Sigmoid colon (tissue), 7 donors: ENCODE results near the gene GRIK3. TPM values are rescaled to one million over a fixed set of nuclear protein-coding genes. Genes with fewer than 3 reads are reported as not detected.

Experiments used
- DNase-seq: peaks from one replicate; pipeline ENCODE4 v3.0.0-alpha.2; 2019
- H3K27ac ChIP-seq, 4 donors: fragments of 200-600 bp; sonication (generic); one replicate each; pipeline ENCODE4 v1.5.1; 2016 to 2019; ENCODE audit warnings: mild to moderate bottlenecking in 1 of 4
- H3K27me3 ChIP-seq, 3 donors: fragments of 200-600 bp; sonication (generic); one replicate each; pipeline ENCODE4 v1.5.1; 2019; ENCODE audit warnings: mild to moderate bottlenecking in 1 of 3
- H3K36me3 ChIP-seq, 4 donors: fragments of 200-600 bp; sonication (generic); one replicate each; pipeline ENCODE4 v1.5.1; 2016 to 2019
- H3K4me1 ChIP-seq, 4 donors: fragments of 200-600 bp; sonication (generic); one replicate each; pipeline ENCODE4 v1.5.1; 2017 to 2019
- H3K4me3 ChIP-seq, 4 donors: fragments of 200-600 bp; sonication (generic); one replicate each; pipeline ENCODE4 v1.5.1; 2017 to 2019; ENCODE audit warnings: mild to moderate bottlenecking in 2 of 4, moderate library complexity in 1 of 4
- H3K9me3 ChIP-seq, 4 donors: fragments of 200-600 bp in 3 of 4; sonication (generic) in 3 of 4; one replicate each; pipeline versions ENCODE4 v1.5.1 to v1.6.1; 2013 to 2019
- EP300 ChIP-seq, 4 donors: sonication (generic); formaldehyde crosslinking; IDR thresholded peaks; one replicate each; pipeline ENCODE4 v1.6.1; 2017; ENCODE audit warnings: antibody characterized with exemption in 4 of 4
- POLR2A ChIP-seq, 2 donors: fragments of 450-650 bp; IDR thresholded peaks; one replicate each; pipeline ENCODE4 v1.6.1; 2016; ENCODE audit warnings: antibody characterized with exemption in 2 of 2, mild to moderate bottlenecking in 2 of 2, moderate library complexity in 2 of 2
- POLR2AphosphoS5 ChIP-seq, 4 donors: sonication (generic); formaldehyde crosslinking; IDR thresholded peaks; one replicate each; pipeline ENCODE4 v1.6.1; 2017; ENCODE audit warnings: antibody characterized with exemption in 4 of 4
- WGBS, 2 donors: extraction: QIAGEN DNeasy Blood & Tissue Kit; methylation state at CpG; one replicate each; pipeline ENCODE4 v1.1.7; 2013; 5-methylcytosine and 5-hydroxymethylcytosine counted together
- intact Hi-C: fragments of 100-400 bp; cut with DNase I; formaldehyde crosslinking; loops from one replicate; pipeline ENCODE4 v1.15.1; 2023
- polyA plus RNA-seq, 3 donors: library from polyadenylated mRNA; stranded (reverse); fragments of 200-250 nt; gene quantifications; one replicate each; pipeline ENCODE4 v1.2.3, GENCODE V29; 2013
- total RNA-seq, 4 donors: library from RNA; depleted of rRNA; stranded (reverse); fragments of >200 nt; gene quantifications; one replicate each; pipeline ENCODE4 v1.1.0, GENCODE V29; 2016
- TF ChIP-seq, protein P1 (sequence below), 4 experiments: fragments of 450-650 bp in 3 of 4; fragments of 200-600 bp in 1 of 4; IDR thresholded peaks; one replicate each; pipeline ENCODE4 v1.5.1; 2016 to 2019; ENCODE audit warnings: antibody characterized with exemption in 4 of 4, mild to moderate bottlenecking in 3 of 4, moderate library complexity in 2 of 4
- donor health status: healthy with polysubstance abuse.
- donor health status: Bipolar disorder and iron deficiency.
- donor health status: healthy.

GRIK3 gene
- total and polyA plus RNA-seq, 7 donors = 0.60 to 7.1 (median 3.4) TPM; not detected in 1

DNA sequence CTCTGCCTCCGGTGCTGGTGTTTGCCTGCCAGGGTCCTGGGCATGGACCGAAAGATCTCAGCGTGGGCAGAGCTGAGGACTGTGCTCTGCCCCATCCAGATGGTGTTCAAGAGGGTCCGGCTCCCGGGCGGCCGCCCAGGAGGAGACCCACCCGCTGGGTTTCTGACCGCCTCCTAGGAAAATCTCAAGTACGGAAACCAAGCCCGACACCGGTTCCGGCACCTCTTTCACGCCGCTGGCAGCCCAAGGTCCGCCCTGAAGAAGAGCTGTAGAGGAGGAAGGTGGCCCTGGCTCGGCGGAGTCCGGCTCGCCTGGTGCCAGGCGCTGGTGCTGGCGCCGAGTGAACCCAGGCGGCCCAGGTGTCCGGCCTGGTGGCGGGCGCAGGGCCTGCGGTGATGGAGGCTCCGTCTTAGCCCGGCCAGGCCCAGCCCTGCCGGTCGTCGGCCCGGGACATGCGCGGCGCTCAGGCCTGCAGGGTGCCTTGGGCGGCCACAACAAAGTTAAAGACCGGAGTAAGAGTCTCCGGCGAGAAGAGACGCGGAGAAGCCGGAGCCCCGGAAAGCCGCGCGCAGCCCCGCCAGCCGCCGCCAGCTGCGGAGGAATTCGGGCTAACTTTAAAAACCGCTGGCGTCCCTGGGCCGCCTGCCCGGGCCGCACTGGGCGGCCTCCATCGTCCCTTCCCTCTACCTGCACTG, 1.5 kb downstream of the GRIK3 start:
- no peak for TF ChIP-seq EP300 (IDR thresholded peaks at IDR 0.05)
- no peak for TF ChIP-seq POLR2AphosphoS5 (IDR thresholded peaks at IDR 0.05)
- Histone ChIP-seq H3K9me3 (no peaks in the 10 kb centered on the region), H3K36me3 (no peaks in the 10 kb centered on the region), H3K4me3 (peak overlapping the region; percentile 8 to 40 (median 31)), H3K27ac (peak overlapping the region in 2 of 4 donors; percentile 34 to 49), H3K4me1 (peaks cover 0 to 36% (median 20%) of the 10 kb centered on the region in 4 donors), H3K27me3 (peaks cover 45 to 99% (median 61%) of the 10 kb centered on the region in 3 donors)
- DNase-seq = no peak
- intact Hi-C loops = no loop called here
- 3 to 15% methylated on average over 60 of the region's 60 CpGs for WGBS, 2 donors

DNA sequence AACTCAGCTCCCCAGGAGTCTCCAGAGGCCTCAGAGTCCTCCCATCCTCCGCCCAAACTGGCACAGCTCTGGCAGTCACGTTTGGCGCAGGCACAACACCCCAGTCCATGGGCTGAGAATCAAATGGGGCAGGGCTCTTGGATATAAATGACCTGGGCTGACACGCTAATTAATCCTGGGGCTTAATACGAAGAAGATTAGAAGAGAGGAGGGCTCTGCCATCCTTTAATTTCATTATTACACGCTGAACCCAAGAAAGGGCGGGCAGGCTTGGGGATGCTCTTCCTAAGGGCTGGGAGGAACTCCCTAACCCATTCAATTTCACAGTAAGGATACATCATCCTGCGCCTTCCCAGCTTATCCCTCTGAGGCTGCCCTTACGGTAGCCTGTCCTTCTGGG, 2.4 kb downstream of the GRIK3 start:
- H3K4me3 ChIP-seq = peak overlapping the region in 1 of 4 donors; percentile 30
- no peak for DNase-seq
- no peaks in the 10 kb centered on the region for H3K9me3 ChIP-seq
- no peaks in the 10 kb centered on the region for H3K36me3 ChIP-seq
- H3K27me3 ChIP-seq = peaks cover 41 to 99% (median 61%) of the 10 kb centered on the region in 3 donors
- no peak overlapping the region for H3K27ac ChIP-seq
- H3K4me1 ChIP-seq = peaks cover 0 to 35% (median 20%) of the 10 kb centered on the region in 4 donors
- TF ChIP-seq POLR2AphosphoS5 (IDR thresholded peaks at IDR 0.05) = no peak
- TF ChIP-seq, protein P1, sequence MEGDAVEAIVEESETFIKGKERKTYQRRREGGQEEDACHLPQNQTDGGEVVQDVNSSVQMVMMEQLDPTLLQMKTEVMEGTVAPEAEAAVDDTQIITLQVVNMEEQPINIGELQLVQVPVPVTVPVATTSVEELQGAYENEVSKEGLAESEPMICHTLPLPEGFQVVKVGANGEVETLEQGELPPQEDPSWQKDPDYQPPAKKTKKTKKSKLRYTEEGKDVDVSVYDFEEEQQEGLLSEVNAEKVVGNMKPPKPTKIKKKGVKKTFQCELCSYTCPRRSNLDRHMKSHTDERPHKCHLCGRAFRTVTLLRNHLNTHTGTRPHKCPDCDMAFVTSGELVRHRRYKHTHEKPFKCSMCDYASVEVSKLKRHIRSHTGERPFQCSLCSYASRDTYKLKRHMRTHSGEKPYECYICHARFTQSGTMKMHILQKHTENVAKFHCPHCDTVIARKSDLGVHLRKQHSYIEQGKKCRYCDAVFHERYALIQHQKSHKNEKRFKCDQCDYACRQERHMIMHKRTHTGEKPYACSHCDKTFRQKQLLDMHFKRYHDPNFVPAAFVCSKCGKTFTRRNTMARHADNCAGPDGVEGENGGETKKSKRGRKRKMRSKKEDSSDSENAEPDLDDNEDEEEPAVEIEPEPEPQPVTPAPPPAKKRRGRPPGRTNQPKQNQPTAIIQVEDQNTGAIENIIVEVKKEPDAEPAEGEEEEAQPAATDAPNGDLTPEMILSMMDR (IDR thresholded peaks at IDR 0.05) = no peak
- no peak for TF ChIP-seq EP300 (IDR thresholded peaks at IDR 0.05)
- TF ChIP-seq POLR2A (IDR thresholded peaks at IDR 0.05) = no peak
- intact Hi-C loops = no loop called here
- 36 to 41% methylated on average over 9 of the region's 9 CpGs for WGBS, 2 donors

DNA sequence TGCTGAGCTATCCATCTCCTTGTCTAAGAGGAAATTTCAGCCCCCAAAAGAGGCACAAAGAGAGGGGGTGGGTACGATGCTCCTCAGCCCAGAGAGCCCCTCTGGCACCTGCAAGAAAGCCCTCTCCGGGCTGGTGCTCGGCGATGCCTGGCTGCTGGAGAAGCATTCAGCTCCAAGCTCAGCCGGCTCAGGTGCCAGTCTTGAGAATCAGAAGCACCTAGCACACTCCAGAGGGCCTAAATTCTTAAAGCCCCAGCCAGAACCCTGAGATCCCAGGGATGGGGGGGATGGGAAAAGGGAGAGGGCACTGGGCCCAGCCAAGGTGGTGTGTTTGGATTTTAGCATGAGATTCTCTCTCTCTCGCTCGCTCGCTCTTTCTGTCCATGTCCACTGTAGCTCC, 2.9 kb downstream of the GRIK3 start:
- TF ChIP-seq POLR2A (IDR thresholded peaks at IDR 0.05) (no peak), POLR2AphosphoS5 (IDR thresholded peaks at IDR 0.05) (no peak), EP300 (IDR thresholded peaks at IDR 0.05) (no peak)
- TF ChIP-seq, protein P1 (IDR thresholded peaks at IDR 0.05) = no peak
- Histone ChIP-seq H3K27me3 (peaks cover 41 to 99% (median 61%) of the 10 kb centered on the region in 3 donors), H3K27ac (no peak overlapping the region), H3K4me1 (peaks cover 0 to 31% (median 20%) of the 10 kb centered on the region in 4 donors), H3K9me3 (no peaks in the 10 kb centered on the region), H3K36me3 (no peaks in the 10 kb centered on the region), H3K4me3 (no peak overlapping the region)
- intact Hi-C loops = no loop called here
- 54 to 67% methylated on average over 8 of the region's 8 CpGs for WGBS, 2 donors
- no peak for DNase-seq

DNA sequence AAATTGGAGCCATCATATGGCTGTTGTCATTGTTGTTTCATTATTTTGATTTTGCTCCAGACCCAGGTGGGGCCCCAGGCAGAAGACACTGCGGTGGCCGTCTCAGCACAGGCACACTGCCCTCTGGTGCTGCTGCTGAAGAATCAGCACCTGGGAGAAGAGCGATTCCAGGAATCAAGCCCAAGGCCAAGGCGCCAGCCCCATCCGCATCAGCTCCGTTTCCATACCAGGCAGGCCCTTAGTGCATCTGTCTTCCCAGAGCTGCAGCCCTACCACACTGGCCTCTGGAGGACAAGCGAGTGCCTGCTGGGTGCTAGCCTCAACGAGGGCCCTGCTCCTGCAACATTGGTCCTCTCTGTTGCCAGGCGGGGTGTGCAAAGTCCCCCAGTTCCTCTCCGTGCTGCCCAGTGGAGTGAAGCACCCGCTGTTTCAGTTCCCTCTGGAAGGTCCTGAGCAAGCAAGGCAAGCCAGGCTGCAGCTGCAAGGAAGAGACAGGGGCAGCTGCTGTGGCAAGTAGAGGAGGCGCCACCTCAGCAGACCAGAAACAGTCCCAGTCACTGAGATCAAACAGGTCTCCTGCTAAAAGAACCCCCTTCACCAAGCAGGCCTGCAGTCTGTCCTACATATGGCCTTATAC, 5.2 kb downstream of the GRIK3 start:
- 35 to 45% methylated on average over 12 of the region's 12 CpGs for WGBS, 2 donors
- no peak overlapping the region for H3K27ac ChIP-seq
- H3K27me3 ChIP-seq = peaks cover 22 to 88% (median 46%) of the 10 kb centered on the region in 3 donors
- no peaks in the 10 kb centered on the region for H3K36me3 ChIP-seq
- peaks cover 0 to 18% (median 11%) of the 10 kb centered on the region in 4 donors for H3K4me1 ChIP-seq
- intact Hi-C loops = no loop called here
- DNase-seq = no peak
- TF ChIP-seq, protein P1 (IDR thresholded peaks at IDR 0.05) = no peak
- TF ChIP-seq EP300 (IDR thresholded peaks at IDR 0.05) (no peak), POLR2AphosphoS5 (IDR thresholded peaks at IDR 0.05) (no peak), POLR2A (IDR thresholded peaks at IDR 0.05) (no peak)
- H3K9me3 ChIP-seq = no peaks in the 10 kb centered on the region
- H3K4me3 ChIP-seq = no peak overlapping the region

DNA sequence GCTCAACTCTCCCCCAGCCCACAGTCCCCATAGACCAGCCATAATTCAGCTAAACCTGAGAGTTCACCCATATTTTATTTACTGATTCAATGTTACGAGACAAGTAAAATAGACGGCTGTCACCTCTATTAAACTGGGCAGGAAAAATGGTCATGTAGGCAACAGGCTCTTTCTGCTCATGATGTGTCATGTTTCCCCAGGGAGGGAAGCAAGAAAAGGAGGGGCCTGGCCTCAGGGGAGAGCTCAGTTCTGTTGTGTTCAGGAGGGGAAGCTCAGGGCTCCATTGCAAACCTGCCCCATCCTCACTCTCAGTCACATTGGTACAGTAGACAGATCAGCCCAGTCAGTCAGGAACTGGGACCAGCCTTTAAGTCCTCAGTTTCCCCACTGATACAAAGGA, 12.8 kb downstream of the GRIK3 start:
- Histone ChIP-seq H3K4me1 (no peaks in the 10 kb centered on the region), H3K36me3 (no peaks in the 10 kb centered on the region), H3K27ac (no peak overlapping the region), H3K4me3 (no peak overlapping the region), H3K9me3 (peaks cover 0 to 3% (median 0%) of the 10 kb centered on the region in 4 donors), H3K27me3 (peaks cover 0 to 42% (median 3%) of the 10 kb centered on the region in 3 donors)
- TF ChIP-seq EP300 (IDR thresholded peaks at IDR 0.05) (no peak), POLR2A (IDR thresholded peaks at IDR 0.05) (no peak), POLR2AphosphoS5 (IDR thresholded peaks at IDR 0.05) (no peak)
- TF ChIP-seq, protein P1 (IDR thresholded peaks at IDR 0.05) = no peak
- WGBS, 2 donors = 89 to 93% methylated on average over 2 of the region's 2 CpGs
- intact Hi-C loops = no loop called here
- DNase-seq = no peak
